A549 treated with ZK216348 at 1 μM for 4 hours (cell line): ENCODE measurements around the gene HUNK. TPM values are rescaled to one million over a fixed set of nuclear protein-coding genes. Genes with fewer than 3 reads are reported as not detected.

Source experiments
- total RNA-seq: library from RNA; stranded (reverse); fragments of 200-300 nt; extraction: Qiagen RNA extraction; gene quantifications from 5 replicates; pipeline ENCODE4 v1.2.3, GENCODE V29; 2022; ENCODE audit warnings: low read depth

Gene HUNK
- 1.2 to 2.6 TPM (median 1.4 TPM) in 5 replicates for total RNA-seq

DNA sequence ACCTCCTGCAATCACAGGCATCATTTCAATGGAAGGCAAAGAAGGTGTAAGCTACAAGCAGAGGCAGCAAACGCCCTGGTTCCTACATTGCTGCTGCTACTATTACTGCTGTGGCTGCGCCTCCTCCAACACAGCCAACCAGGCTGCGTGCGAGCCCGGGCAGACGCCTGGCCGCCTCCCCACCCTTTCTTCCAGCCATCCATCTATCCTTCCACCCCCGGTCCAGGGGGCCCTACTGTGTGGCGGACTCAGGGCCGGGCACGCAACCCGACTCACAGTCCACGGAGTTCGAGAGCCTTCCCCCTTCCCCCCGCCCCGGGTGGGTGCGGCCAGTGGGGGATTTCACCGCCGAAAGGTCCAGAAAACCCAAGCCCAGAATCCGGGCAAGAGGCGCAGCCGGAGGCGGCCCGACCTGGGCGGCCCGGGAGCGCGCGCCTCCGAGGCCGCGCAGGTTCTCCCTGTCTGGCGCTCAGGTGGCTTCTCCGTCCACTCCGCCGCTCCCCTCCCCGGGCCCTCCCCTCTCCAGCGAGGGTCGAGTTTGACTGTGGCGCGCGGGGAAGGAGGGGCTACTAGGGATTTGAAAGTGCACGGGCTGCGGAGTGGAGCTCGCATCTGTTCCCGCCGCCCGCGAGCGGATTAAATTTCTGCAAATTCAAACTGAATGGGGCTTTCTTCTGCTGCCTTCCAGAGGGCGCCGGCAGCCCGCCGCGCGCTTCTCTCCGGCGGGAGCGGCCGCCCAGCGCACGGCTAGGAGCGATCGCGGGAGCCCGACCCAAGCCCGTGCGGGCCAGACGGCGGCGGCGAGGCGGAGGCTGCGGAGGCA, at the start of gene HUNK:
HUNK (plus strand) TSS at position 569 of the 823 bp plus-strand sequence. CDS start 655 bp downstream, outside the sequence.

Other genes with a start within 250 kb of the HUNK start
- gene SOD1, start 213.3 kb upstream of the HUNK start, total RNA-seq = 360 to 467 TPM (median 384 TPM) in 5 replicates
- 17.5 to 21.9 TPM (median 18.8 TPM) in 5 replicates for gene SCAF4, start 140.9 kb upstream of the HUNK start, total RNA-seq